Neural progenitor cell (in vitro differentiated cells): Measurements from ENCODE around the gene JRKL. TPM values are rescaled to one million over a fixed set of nuclear protein-coding genes. Genes with fewer than 3 reads are reported as not detected.

ENCODE experiments used
- DNase-seq: peaks from one replicate; pipeline ENCODE4 v3.0.0-alpha.2; 2016; ENCODE audit warnings: low spot score
- H2AFZ ChIP-seq: fragments of 200-600 bp; sonication (generic); replicated peaks from 2 replicates; pipeline ENCODE4 v1.6.1; 2016; ENCODE audit warnings: antibody characterized with exemption
- H3F3A ChIP-seq: fragments of 200-600 bp; sonication (generic); 2 replicates; pipeline ENCODE4 v1.6.1; 2016; ENCODE audit warnings: antibody characterized with exemption, low read depth
- H3K27ac ChIP-seq: fragments of 200-600 bp; sonication (generic); 2 replicates; pipeline ENCODE4 v1.5.1; 2016; ENCODE audit warnings: mild to moderate bottlenecking
- H3K27me3 ChIP-seq: fragments of 200-600 bp; sonication (generic); 2 replicates; pipeline ENCODE4 v1.6.1; 2016; ENCODE audit warnings: mild to moderate bottlenecking, moderate library complexity
- H3K36me3 ChIP-seq: fragments of 200-600 bp; sonication (generic); 2 replicates; pipeline ENCODE4 v1.5.1; 2016
- H3K4me1 ChIP-seq: fragments of 200-600 bp; sonication (generic); 2 replicates; pipeline ENCODE4 v1.6.1; 2016; ENCODE audit warnings: mixed run types
- H3K4me2 ChIP-seq: fragments of 200-600 bp; sonication (generic); 2 replicates; pipeline ENCODE4 v1.6.1; 2016
- H3K4me3 ChIP-seq: fragments of 200-600 bp; sonication (generic); 2 replicates; pipeline ENCODE4 v1.5.1; 2016
- H3K79me2 ChIP-seq: fragments of 200-600 bp; sonication (generic); 2 replicates; pipeline ENCODE4 v1.6.1; 2016; ENCODE audit warnings: low read depth
- H3K9ac ChIP-seq: fragments of 200-600 bp; sonication (generic); 2 replicates; pipeline ENCODE4 v1.6.1; 2016
- H3K9me3 ChIP-seq: fragments of 200-600 bp; sonication (generic); 2 replicates; pipeline ENCODE4 v1.5.1; 2016; ENCODE audit warnings: low read depth
- H4K20me1 ChIP-seq: fragments of 200-600 bp; sonication (generic); 2 replicates; pipeline ENCODE4 v1.6.1; 2016; ENCODE audit warnings: low read depth
- H3K27ac Mint-ChIP-seq: 3 replicates; pipeline ENCODE4 v1.8.0; 2021; ENCODE audit warnings: mixed read lengths
- H3K27me3 Mint-ChIP-seq: 2 replicates; pipeline ENCODE4 v1.8.0; 2022; ENCODE audit warnings: low read depth, mild to moderate bottlenecking, inconsistent platforms, moderate library complexity, mixed read lengths; ENCODE audit not compliant: insufficient read depth
- H3K36me3 Mint-ChIP-seq: 3 replicates; pipeline ENCODE4 v1.8.0; 2021; ENCODE audit warnings: mixed read lengths
- H3K4me1 Mint-ChIP-seq: 3 replicates; pipeline ENCODE4 v1.8.0; 2021; ENCODE audit warnings: mixed read lengths
- H3K4me3 Mint-ChIP-seq: 3 replicates; pipeline ENCODE4 v1.8.0; 2021; ENCODE audit warnings: mild to moderate bottlenecking, moderate library complexity, mixed read lengths
- H3K9me3 Mint-ChIP-seq: 3 replicates; pipeline ENCODE4 v1.8.0; 2020; ENCODE audit warnings: mixed read lengths
- EZH2 ChIP-seq: fragments of 200-600 bp; sonication (generic); IDR thresholded peaks from 2 replicates; pipeline ENCODE4 v1.6.1; 2017; ENCODE audit warnings: antibody characterized with exemption, mild to moderate bottlenecking, moderate library complexity
- EZH2phosphoT487 ChIP-seq: fragments of 200-600 bp; sonication (generic); IDR thresholded peaks from 2 replicates; pipeline ENCODE4 v1.6.1; 2017; ENCODE audit warnings: antibody characterized with exemption
- total RNA-seq: library from RNA; depleted of rRNA; stranded (reverse); fragments of >200 nt; gene quantifications from 2 replicates; pipeline ENCODE4 v1.2.3, GENCODE V29; 2015; ENCODE audit warnings: low replicate concordance
- TF ChIP-seq, protein P1 (sequence below): fragments of 200-600 bp; sonication (generic); IDR thresholded peaks from 2 replicates; pipeline ENCODE4 v1.5.1; 2017; ENCODE audit warnings: antibody characterized with exemption, mild to moderate bottlenecking

The JRKL gene
- total RNA-seq, 1 donor from 2014 or later: 13.4 TPM

DNA sequence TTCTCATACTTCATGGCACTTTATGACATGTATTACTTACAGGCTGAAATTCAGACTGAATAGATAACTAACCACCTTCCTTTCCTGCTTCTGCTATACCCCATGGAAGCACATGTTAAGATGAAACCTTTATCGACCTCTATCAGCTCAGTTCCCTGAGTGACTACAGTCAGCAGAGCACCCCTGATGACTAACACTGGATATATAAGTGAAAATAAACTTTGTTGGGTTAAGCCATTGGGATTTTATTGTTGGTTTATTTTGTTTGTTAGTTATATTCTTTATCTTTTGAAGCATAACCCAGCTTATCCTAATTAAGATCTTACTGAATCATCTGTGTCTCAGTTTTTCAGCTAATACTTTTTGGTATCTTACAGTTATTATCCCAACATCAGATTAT lies 23.8 kb upstream of the JRKL start:
- Mint-ChIP-seq H3K4me3 (no peak overlapping the region), H3K27ac (no peak overlapping the region), H3K36me3 (peaks cover 33% of the 10 kb centered on the region), H3K4me1 (no peaks in the 10 kb centered on the region), H3K9me3 (peaks cover 5% of the 10 kb centered on the region), H3K27me3 (peaks cover 4% of the 10 kb centered on the region)
- Histone ChIP-seq H3K4me2 (no peak overlapping the region), H3K4me3 (no peak overlapping the region), H3K27ac (no peak overlapping the region), H3K27me3 (no peaks in the 10 kb centered on the region), H2AFZ (no peak overlapping the region), H3K4me1 (no peaks in the 10 kb centered on the region), H3F3A (no peaks in the 10 kb centered on the region), H4K20me1 (no peaks in the 10 kb centered on the region), H3K9ac (no peak overlapping the region), H3K36me3 (peaks cover 21% of the 10 kb centered on the region), H3K9me3 (no peaks in the 10 kb centered on the region), H3K79me2 (no peaks in the 10 kb centered on the region)
- TF ChIP-seq, protein P1, sequence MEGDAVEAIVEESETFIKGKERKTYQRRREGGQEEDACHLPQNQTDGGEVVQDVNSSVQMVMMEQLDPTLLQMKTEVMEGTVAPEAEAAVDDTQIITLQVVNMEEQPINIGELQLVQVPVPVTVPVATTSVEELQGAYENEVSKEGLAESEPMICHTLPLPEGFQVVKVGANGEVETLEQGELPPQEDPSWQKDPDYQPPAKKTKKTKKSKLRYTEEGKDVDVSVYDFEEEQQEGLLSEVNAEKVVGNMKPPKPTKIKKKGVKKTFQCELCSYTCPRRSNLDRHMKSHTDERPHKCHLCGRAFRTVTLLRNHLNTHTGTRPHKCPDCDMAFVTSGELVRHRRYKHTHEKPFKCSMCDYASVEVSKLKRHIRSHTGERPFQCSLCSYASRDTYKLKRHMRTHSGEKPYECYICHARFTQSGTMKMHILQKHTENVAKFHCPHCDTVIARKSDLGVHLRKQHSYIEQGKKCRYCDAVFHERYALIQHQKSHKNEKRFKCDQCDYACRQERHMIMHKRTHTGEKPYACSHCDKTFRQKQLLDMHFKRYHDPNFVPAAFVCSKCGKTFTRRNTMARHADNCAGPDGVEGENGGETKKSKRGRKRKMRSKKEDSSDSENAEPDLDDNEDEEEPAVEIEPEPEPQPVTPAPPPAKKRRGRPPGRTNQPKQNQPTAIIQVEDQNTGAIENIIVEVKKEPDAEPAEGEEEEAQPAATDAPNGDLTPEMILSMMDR: no peak
- TF ChIP-seq EZH2phosphoT487: no peak
- no peak for TF ChIP-seq EZH2
- no peak for DNase-seq

DNA sequence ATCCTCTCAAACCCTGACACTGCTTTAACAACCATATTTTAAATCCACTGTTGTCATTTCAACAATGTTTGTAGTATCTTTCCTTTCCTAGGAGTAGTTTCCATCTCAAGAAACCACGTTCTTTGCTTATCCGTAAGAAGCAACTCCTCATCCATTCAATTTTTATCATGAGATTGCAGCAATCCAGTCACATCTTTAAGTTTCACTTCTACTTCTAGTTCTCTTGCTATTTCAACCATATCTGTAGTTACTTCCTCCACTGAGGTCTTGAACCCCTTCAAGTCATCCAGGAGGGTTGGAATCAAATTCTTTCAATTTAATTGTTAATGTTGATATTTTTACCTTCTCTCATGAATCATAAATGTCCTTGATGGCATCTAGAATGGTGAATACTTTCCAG lies 22.5 kb upstream of the JRKL start:
- H3K27me3 Mint-ChIP-seq: peaks cover 4% of the 10 kb centered on the region
- TF ChIP-seq, protein P1: no peak
- TF ChIP-seq EZH2phosphoT487 (no peak), EZH2 (no peak)
- H3K9me3 Mint-ChIP-seq: peaks cover 5% of the 10 kb centered on the region
- Histone ChIP-seq H2AFZ (no peak overlapping the region), H3K4me3 (no peak overlapping the region), H3K79me2 (no peaks in the 10 kb centered on the region), H4K20me1 (no peaks in the 10 kb centered on the region), H3K36me3 (peaks cover 21% of the 10 kb centered on the region), H3K9me3 (no peaks in the 10 kb centered on the region), H3K4me1 (no peaks in the 10 kb centered on the region), H3K4me2 (no peak overlapping the region), H3K27me3 (no peaks in the 10 kb centered on the region), H3F3A (peaks cover 4% of the 10 kb centered on the region), H3K9ac (no peak overlapping the region), H3K27ac (no peak overlapping the region)
- H3K36me3 Mint-ChIP-seq: peaks cover 35% of the 10 kb centered on the region
- DNase-seq: no peak
- no peaks in the 10 kb centered on the region for H3K4me1 Mint-ChIP-seq
- no peak overlapping the region for H3K4me3 Mint-ChIP-seq
- no peak overlapping the region for H3K27ac Mint-ChIP-seq

DNA sequence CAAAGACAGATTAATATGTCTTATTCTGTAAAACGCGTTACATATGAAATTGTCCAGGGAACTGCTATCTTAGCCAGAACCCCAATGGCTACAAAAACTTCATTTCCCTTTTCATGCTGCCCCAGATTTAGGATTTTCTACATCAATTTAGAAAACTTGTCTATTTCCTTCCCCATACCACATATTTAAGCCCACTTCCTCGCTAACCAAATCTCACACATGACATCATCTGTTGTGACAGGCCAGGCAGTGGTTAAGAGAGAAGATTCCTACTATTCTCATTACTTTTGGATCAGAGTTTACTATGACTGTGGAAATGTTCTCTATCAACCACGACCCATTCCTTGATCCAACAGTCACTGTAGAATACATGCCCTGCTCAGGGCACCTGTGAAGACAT lies 16.0 kb upstream of the JRKL start:
- Histone ChIP-seq H2AFZ (no peak overlapping the region), H3K27me3 (no peaks in the 10 kb centered on the region), H4K20me1 (no peaks in the 10 kb centered on the region), H3K4me1 (peaks cover 4% of the 10 kb centered on the region), H3F3A (peaks cover 4% of the 10 kb centered on the region), H3K36me3 (peaks cover 16% of the 10 kb centered on the region), H3K27ac (no peak overlapping the region), H3K4me3 (no peak overlapping the region), H3K9ac (no peak overlapping the region), H3K9me3 (no peaks in the 10 kb centered on the region), H3K4me2 (no peak overlapping the region), H3K79me2 (no peaks in the 10 kb centered on the region)
- peaks cover 4% of the 10 kb centered on the region for H3K9me3 Mint-ChIP-seq
- no peaks in the 10 kb centered on the region for H3K27me3 Mint-ChIP-seq
- no peak overlapping the region for H3K27ac Mint-ChIP-seq
- TF ChIP-seq, protein P1: no peak
- TF ChIP-seq EZH2phosphoT487 (no peak), EZH2 (no peak)
- H3K4me3 Mint-ChIP-seq: no peak overlapping the region
- peaks cover 21% of the 10 kb centered on the region for H3K36me3 Mint-ChIP-seq
- H3K4me1 Mint-ChIP-seq: peaks cover 4% of the 10 kb centered on the region
- DNase-seq: no peak
